ENCODE measurements around the gene SGK1.
"Not testable (repeated sequence)": the region's sequence is repeated elsewhere in the genome, so short reads cannot be mapped to it uniquely, and the experiment has no call there.

SGK1 gene

DNA sequence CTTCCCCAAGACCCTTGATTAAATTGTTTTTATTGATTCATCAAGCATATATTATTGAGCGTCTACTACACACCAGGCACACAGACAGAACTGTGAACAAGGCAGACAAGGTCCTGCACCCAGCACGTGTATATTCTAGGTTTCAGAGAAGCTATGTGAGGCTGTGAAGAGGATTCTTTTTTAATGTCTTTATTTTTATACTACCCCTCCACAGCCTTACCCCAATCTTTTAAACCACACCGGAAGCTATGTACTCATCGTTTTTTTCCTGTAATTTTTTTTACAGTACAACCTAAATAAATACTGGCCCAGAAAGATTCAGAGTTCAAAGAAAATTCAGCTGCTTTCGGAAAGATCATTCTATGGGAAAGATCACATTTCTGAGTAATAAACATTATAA lies 10.0 kb downstream of the SGK1 start:
- peak overlapping the region; percentile 13 for H3K4me3 ChIP-seq (ENCODE audit: low read depth, low read length)
- H3K27ac ChIP-seq, result peak overlapping the region; percentile 91
- H3K27me3 ChIP-seq (ENCODE audit: control insufficient read depth, insufficient read depth, low read length), result no peaks in the 10 kb centered on the region
- no peak overlapping the region for H2AFZ ChIP-seq
- H3K9me3 ChIP-seq (ENCODE audit: control insufficient read depth, low read length), result no peaks in the 10 kb centered on the region
- H3K4me1 ChIP-seq, result peaks cover 51% of the 10 kb centered on the region
- peak overlapping the region; percentile 40 for H3K4me2 ChIP-seq (ENCODE audit: low read length)
- TF ChIP-seq, protein P1, sequence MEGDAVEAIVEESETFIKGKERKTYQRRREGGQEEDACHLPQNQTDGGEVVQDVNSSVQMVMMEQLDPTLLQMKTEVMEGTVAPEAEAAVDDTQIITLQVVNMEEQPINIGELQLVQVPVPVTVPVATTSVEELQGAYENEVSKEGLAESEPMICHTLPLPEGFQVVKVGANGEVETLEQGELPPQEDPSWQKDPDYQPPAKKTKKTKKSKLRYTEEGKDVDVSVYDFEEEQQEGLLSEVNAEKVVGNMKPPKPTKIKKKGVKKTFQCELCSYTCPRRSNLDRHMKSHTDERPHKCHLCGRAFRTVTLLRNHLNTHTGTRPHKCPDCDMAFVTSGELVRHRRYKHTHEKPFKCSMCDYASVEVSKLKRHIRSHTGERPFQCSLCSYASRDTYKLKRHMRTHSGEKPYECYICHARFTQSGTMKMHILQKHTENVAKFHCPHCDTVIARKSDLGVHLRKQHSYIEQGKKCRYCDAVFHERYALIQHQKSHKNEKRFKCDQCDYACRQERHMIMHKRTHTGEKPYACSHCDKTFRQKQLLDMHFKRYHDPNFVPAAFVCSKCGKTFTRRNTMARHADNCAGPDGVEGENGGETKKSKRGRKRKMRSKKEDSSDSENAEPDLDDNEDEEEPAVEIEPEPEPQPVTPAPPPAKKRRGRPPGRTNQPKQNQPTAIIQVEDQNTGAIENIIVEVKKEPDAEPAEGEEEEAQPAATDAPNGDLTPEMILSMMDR (IDR thresholded peaks at IDR 0.05), result no peak
- no peaks in the 10 kb centered on the region for H3K36me3 ChIP-seq (ENCODE audit: control insufficient read depth, insufficient read depth, low read length)
- peaks cover 76% of the 10 kb centered on the region for H3K79me2 ChIP-seq
- no peak overlapping the region for H3K9ac ChIP-seq

DNA sequence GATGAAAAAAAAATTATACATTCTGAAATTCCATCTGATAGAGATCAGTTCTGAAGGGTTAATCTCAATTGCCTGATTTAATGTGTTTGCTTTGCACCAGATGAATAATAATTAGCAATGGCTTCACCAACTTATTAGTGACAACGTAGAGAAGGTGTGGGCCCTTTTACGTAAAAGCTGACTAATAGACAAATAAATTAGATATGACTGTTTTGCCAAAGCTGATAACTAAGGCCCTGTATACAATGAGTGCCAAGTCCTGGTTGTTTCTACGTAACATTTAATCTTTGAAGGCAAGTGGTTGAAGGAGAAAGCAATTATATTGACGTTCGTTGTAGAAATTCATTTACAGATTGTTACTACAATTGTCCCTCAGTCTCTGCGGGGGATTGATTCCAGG lies 10.8 kb downstream of the SGK1 start:
- Histone ChIP-seq H3K4me3 (ENCODE audit: low read depth, low read length) (peak overlapping the region; percentile 13), H3K4me2 (ENCODE audit: low read length) (peak overlapping the region; percentile 4), H3K36me3 (ENCODE audit: control insufficient read depth, insufficient read depth, low read length) (no peaks in the 10 kb centered on the region), H3K79me2 (peaks cover 80% of the 10 kb centered on the region), H3K4me1 (peaks cover 49% of the 10 kb centered on the region), H2AFZ (no peak overlapping the region), H3K27me3 (ENCODE audit: control insufficient read depth, insufficient read depth, low read length) (no peaks in the 10 kb centered on the region), H3K27ac (no peak overlapping the region), H3K9me3 (ENCODE audit: control insufficient read depth, low read length) (no peaks in the 10 kb centered on the region), H3K9ac (no peak overlapping the region)
- TF ChIP-seq, protein P1 (IDR thresholded peaks at IDR 0.05), result no peak

DNA sequence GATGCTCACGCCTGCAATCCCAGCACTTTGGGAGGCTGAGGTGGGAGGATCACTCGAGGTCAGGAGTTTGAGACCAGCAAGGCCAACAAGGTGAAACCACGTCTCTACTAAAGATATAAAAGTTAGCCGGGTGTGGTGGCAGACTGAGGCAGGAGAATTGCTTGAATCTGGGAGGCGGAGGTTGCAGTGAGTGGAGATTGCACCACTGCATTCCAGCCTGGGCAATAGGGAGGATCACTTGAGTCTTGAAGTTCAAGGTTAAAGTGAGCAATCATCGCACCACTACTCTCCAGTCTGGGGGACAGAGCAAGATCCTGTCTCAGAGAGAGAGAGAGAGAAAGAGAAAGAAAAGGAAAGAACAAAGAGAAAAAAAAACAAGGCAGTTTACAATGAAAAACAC lies 13.5 kb downstream of the SGK1 start:
- Histone ChIP-seq H3K4me3 (ENCODE audit: low read depth, low read length) (peak overlapping the region; percentile 26), H3K4me1 (peaks cover 37% of the 10 kb centered on the region), H3K27ac (peak overlapping the region; percentile 77), H3K79me2 (peaks cover 79% of the 10 kb centered on the region), H2AFZ (peak overlapping the region; percentile 56), H3K4me2 (ENCODE audit: low read length) (peak overlapping the region; percentile 50)
- not testable (repeated sequence) for H3K36me3 ChIP-seq (ENCODE audit: control insufficient read depth, insufficient read depth, low read length); H3K9ac ChIP-seq; H3K27me3 ChIP-seq (ENCODE audit: control insufficient read depth, insufficient read depth, low read length); H3K9me3 ChIP-seq (ENCODE audit: control insufficient read depth, low read length)

DNA sequence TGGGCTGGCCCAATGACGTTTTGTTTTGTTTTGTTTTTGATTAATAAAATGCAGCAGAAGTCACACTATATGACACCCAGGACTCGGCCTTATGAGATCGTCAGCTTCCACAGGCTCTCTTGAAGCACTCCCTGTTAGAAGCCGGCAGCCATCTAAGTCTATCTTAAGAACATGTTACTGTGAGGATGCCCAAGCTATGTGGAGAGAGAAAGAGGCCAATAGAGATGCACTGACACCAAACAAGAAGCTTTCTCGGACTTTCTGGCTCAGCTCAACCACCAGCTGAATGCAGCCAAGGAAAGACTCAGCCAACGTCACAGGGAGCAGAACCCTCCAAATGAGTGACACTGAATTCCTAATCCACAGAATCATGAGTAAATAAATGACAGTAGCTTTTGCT lies 14.0 kb downstream of the SGK1 start:
- H3K4me1 ChIP-seq, result peaks cover 34% of the 10 kb centered on the region
- no peaks in the 10 kb centered on the region for H3K36me3 ChIP-seq (ENCODE audit: control insufficient read depth, insufficient read depth, low read length)
- H3K4me3 ChIP-seq (ENCODE audit: low read depth, low read length), result peak overlapping the region; percentile 26
- H3K27ac ChIP-seq, result peak overlapping the region; percentile 77
- H3K4me2 ChIP-seq (ENCODE audit: low read length), result peak overlapping the region; percentile 50
- no peak overlapping the region for H3K9ac ChIP-seq
- H3K27me3 ChIP-seq (ENCODE audit: control insufficient read depth, insufficient read depth, low read length), result no peaks in the 10 kb centered on the region
- peak overlapping the region; percentile 56 for H2AFZ ChIP-seq
- no peaks in the 10 kb centered on the region for H3K9me3 ChIP-seq (ENCODE audit: control insufficient read depth, low read length)
- H3K79me2 ChIP-seq, result peaks cover 74% of the 10 kb centered on the region
- TF ChIP-seq, protein P1 (IDR thresholded peaks at IDR 0.05), result no peak

DNA sequence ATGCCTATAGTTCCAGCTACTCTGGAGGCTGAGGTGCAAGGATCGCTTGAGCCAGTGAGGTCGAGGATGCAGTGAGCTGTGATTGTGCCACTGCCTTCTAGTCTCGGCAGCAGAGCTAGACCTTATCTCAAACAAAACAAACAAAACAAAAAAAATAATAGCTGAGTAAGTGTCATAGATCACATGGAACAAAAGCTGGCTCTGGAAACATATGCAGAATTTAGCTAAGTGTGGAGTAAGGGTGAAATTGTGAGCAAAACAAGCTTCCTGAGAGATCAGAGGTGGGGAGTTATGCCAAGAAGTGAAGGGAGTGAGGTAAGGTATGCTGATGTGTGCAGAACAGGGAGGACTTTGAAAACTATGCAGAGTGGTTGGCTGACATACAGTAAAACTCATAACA lies 18.7 kb downstream of the SGK1 start:
- Histone ChIP-seq H3K27ac (peak overlapping the region; percentile 79), H3K4me3 (ENCODE audit: low read depth, low read length) (peak overlapping the region; percentile 14), H3K9ac (no peak overlapping the region), H3K27me3 (ENCODE audit: control insufficient read depth, insufficient read depth, low read length) (no peaks in the 10 kb centered on the region), H3K4me1 (peaks cover 32% of the 10 kb centered on the region), H2AFZ (no peak overlapping the region), H3K79me2 (peaks cover 56% of the 10 kb centered on the region), H3K36me3 (ENCODE audit: control insufficient read depth, insufficient read depth, low read length) (no peaks in the 10 kb centered on the region), H3K4me2 (ENCODE audit: low read length) (peak overlapping the region; percentile 64), H3K9me3 (ENCODE audit: control insufficient read depth, low read length) (no peaks in the 10 kb centered on the region)
- TF ChIP-seq, protein P1 (IDR thresholded peaks at IDR 0.05), result no peak

Data from parathyroid adenoma (tissue), 2 donors.